HCT116 (cell line): Measurements from ENCODE around the gene CRBN. TPM values are rescaled to one million over a fixed set of nuclear protein-coding genes. Genes with fewer than 3 reads are reported as not detected.
A peak's percentile ranks its signal among the peaks of the same experiment; 100 is the strongest.

Source experiments
- ATAC-seq: fragments of 200-7000 bp; cut with Tn5 transposase; 2 replicates; pipeline ENCODE4 v1.9.1; 2020; ENCODE audit warnings: mild to moderate bottlenecking, moderate library complexity
- BruUV-seq: library from RNA; stranded (reverse); fragments of 400-500 nt; replicated peaks from 2 replicates; lab custom pipeline; 2021; lab: Mats Ljungman, UMichigan
- CTCF ChIA-PET: fragments of 300-600 bp; sonication (Branson Sonifier 250); formaldehyde crosslinking; loops from one replicate; lab custom pipeline; 2021; ENCODE audit warnings: antibody characterized with exemption; lab: Charles Lee
- POLR2A ChIA-PET: fragments of 300-600, 350-600 bp; sonication (Branson Sonifier 250); formaldehyde crosslinking; loops from one replicate; lab custom pipeline; 2021; ENCODE audit warnings: antibody characterized with exemption; lab: Charles Lee
- RAD21 ChIA-PET, 2 experiments: fragments of 300-600 bp; sonication (Branson Sonifier 250); formaldehyde crosslinking; loops; one replicate each; lab custom pipeline; 2023; ENCODE audit warnings: low total read pairs in 2 of 2; ENCODE audit not compliant: uncharacterized antibody in 2 of 2, unreplicated experiment in 2 of 2, low non-redundant PET in 1 of 2; lab: Charles Lee
- DNase-seq: peaks from one replicate; pipeline ENCODE4 v3.0.0-alpha.2; 2010; ENCODE audit warnings: low read depth, low spot score
- H2AFZ ChIP-seq: fragments of 200-600 bp; shearing (Covaris generic), sonication (generic); 2 replicates; pipeline ENCODE4 v1.6.1; 2017; ENCODE audit warnings: low read depth, mixed run types, mixed read lengths, antibody characterized with exemption, low read length; ENCODE audit not compliant: poor library complexity, severe bottlenecking
- H3K27ac ChIP-seq: 2 replicates; pipeline ENCODE4 v1.5.1; 2012; ENCODE audit warnings: low read depth, low read length
- H3K27me3 ChIP-seq: fragments of 200-600 bp; sonication (generic); 2 replicates; pipeline ENCODE4 v1.6.1; 2016; ENCODE audit warnings: mixed run types, low read length, mixed read lengths; ENCODE audit not compliant: insufficient read depth
- H3K36me3 ChIP-seq, 2 experiments: fragments of 200-500 bp in 1 of 2; fragments of 200-600 bp in 1 of 2; sonication (Bioruptor generic) in 1 of 2; sonication (generic) in 1 of 2; 2 replicates each; pipeline versions ENCODE4 v1.5.1 to v1.6.1; 2014 to 2016; ENCODE audit warnings: low read length in 2 of 2, inconsistent platforms in 1 of 2, mixed read lengths in 1 of 2, mixed run types in 1 of 2; ENCODE audit not compliant: insufficient read depth in 2 of 2, control insufficient read depth in 1 of 2
- H3K4me1 ChIP-seq, 2 experiments: fragments of 200-600 bp in 1 of 2; sonication (generic) in 1 of 2; 2 replicates each; pipeline versions ENCODE4 v1.5.1 to v1.6.1; 2012 to 2017; ENCODE audit warnings: low read length in 2 of 2, inconsistent platforms in 1 of 2, mild to moderate bottlenecking in 1 of 2, mixed read lengths in 1 of 2, mixed run types in 1 of 2, moderate library complexity in 1 of 2; ENCODE audit not compliant: insufficient read depth in 2 of 2, control insufficient read depth in 1 of 2
- H3K4me2 ChIP-seq: fragments of 200-600 bp; sonication (generic); 2 replicates; pipeline ENCODE4 v1.6.1; 2017; ENCODE audit warnings: mixed run types, low read length, mixed read lengths
- H3K4me3 ChIP-seq, 2 experiments: fragments of 200-600 bp in 1 of 2; sonication (generic) in 1 of 2; replicated peaks in 1 of 2; 2 replicates each; pipeline ENCODE4 v1.5.1; 2011 to 2016; ENCODE audit warnings: low read length in 2 of 2, control low read depth in 1 of 2, low read depth in 1 of 2, mild to moderate bottlenecking in 1 of 2, mixed read lengths in 1 of 2, mixed run types in 1 of 2
- H3K79me2 ChIP-seq: fragments of 200-600 bp; sonication (generic); 2 replicates; pipeline ENCODE4 v1.6.1; 2017; ENCODE audit warnings: mild to moderate bottlenecking, mixed run types, low read length, moderate library complexity, mixed read lengths; ENCODE audit not compliant: insufficient read depth
- H3K9ac ChIP-seq: fragments of 200-600 bp; sonication (generic); 2 replicates; pipeline ENCODE4 v1.6.1; 2016; ENCODE audit warnings: low read length, mixed read lengths
- H3K9me2 ChIP-seq: fragments of 200-600 bp; sonication (generic), shearing (Covaris generic); 2 replicates; pipeline ENCODE4 v1.6.1; 2017; ENCODE audit warnings: mixed run types, mild to moderate bottlenecking, moderate library complexity; ENCODE audit not compliant: insufficient read depth
- H3K9me3 ChIP-seq, 2 experiments: fragments of 200-500 bp in 1 of 2; fragments of 200-600 bp in 1 of 2; sonication (Bioruptor generic) in 1 of 2; sonication (generic) in 1 of 2; 2 replicates each; pipeline ENCODE4 v1.6.1; 2014 to 2017; ENCODE audit warnings: low read length in 2 of 2, mixed read lengths in 2 of 2, inconsistent platforms in 1 of 2, low read depth in 1 of 2, mild to moderate bottlenecking in 1 of 2, mixed run types in 1 of 2, moderate library complexity in 1 of 2; ENCODE audit not compliant: control insufficient read depth in 1 of 2, insufficient read depth in 1 of 2
- H4K20me1 ChIP-seq: fragments of 200-600 bp; sonication (generic), shearing (Covaris generic); 2 replicates; pipeline ENCODE4 v1.6.1; 2017; ENCODE audit warnings: mixed run types, mild to moderate bottlenecking, moderate library complexity; ENCODE audit not compliant: insufficient read depth
- CEBPB ChIP-seq: IDR thresholded peaks from 2 replicates; pipeline ENCODE4 v1.6.1; 2012; ENCODE audit warnings: low read depth
- ELF1 ChIP-seq: IDR thresholded peaks from 2 replicates; pipeline ENCODE4 v1.6.1; 2012; ENCODE audit warnings: low read depth, borderline replicate concordance
- EZH2 ChIP-seq: fragments of 200-600 bp; sonication (generic); IDR thresholded peaks from 2 replicates; pipeline ENCODE4 v1.6.1; 2017; ENCODE audit warnings: antibody characterized with exemption, mixed run types
- EZH2phosphoT487 ChIP-seq: fragments of 200-600 bp; IDR thresholded peaks from 2 replicates; pipeline ENCODE4 v1.6.1; 2018; ENCODE audit warnings: antibody characterized with exemption, borderline replicate concordance
- FOSL1 ChIP-seq: IDR thresholded peaks from 2 replicates; pipeline ENCODE4 v1.6.1; 2012; ENCODE audit warnings: low read depth
- RAD21 ChIP-seq: IDR thresholded peaks from 2 replicates; pipeline ENCODE4 v1.6.1; 2012; ENCODE audit warnings: low read depth, mild to moderate bottlenecking
- SP1 ChIP-seq: IDR thresholded peaks from 2 replicates; pipeline ENCODE4 v1.6.1; 2012; ENCODE audit warnings: low read depth
- SRF ChIP-seq: IDR thresholded peaks from 2 replicates; pipeline ENCODE4 v1.6.1; 2012; ENCODE audit warnings: low read depth
- TCF7L2 ChIP-seq: IDR thresholded peaks from 2 replicates; pipeline ENCODE4 v1.7.0; 2011; ENCODE audit warnings: borderline replicate concordance, inconsistent platforms; ENCODE audit not compliant: insufficient read depth, insufficient read length; ENCODE audit errors: extremely low read depth
- ZNF274 ChIP-seq: fragments of 200-500 bp; sonication (Bioruptor generic); IDR thresholded peaks from 2 replicates; pipeline ENCODE4 v1.6.1; 2014; ENCODE audit warnings: mild to moderate bottlenecking, low read depth, low read length, inconsistent platforms
- intact Hi-C: fragments of 100-400 bp; cut with micrococcal nuclease; formaldehyde crosslinking; loops from 2 replicates; pipeline ENCODE4 v1.10.0; 2022
- total RNA-seq: library from RNA; stranded (reverse); gene quantifications from one replicate; pipeline ENCODE4 v1.2.1, GENCODE V29; 2021; ENCODE audit not compliant: unreplicated experiment
- TF ChIP-seq, protein P1 (sequence below): IDR thresholded peaks from 2 replicates; pipeline ENCODE4 v1.6.1; 2012
- TF ChIP-seq, protein P2 (sequence below), 3 experiments: fragments of 200-600 bp in 1 of 3; sonication (generic) in 1 of 3; IDR thresholded peaks in 2 of 3; conservative IDR thresholded peaks in 1 of 3; 2 replicates each; pipeline ENCODE4 v1.5.1; 2012 to 2017; ENCODE audit warnings: low read depth in 2 of 3, low read length in 2 of 3, antibody characterized with exemption in 1 of 3, borderline replicate concordance in 1 of 3, control low read depth in 1 of 3, mild to moderate bottlenecking in 1 of 3, mixed read lengths in 1 of 3, mixed run types in 1 of 3, moderate library complexity in 1 of 3; ENCODE audit not compliant: insufficient read depth in 1 of 3

Gene CRBN
- total RNA-seq, 1 experiment from 2014 or later = 29.1 TPM

DNA sequence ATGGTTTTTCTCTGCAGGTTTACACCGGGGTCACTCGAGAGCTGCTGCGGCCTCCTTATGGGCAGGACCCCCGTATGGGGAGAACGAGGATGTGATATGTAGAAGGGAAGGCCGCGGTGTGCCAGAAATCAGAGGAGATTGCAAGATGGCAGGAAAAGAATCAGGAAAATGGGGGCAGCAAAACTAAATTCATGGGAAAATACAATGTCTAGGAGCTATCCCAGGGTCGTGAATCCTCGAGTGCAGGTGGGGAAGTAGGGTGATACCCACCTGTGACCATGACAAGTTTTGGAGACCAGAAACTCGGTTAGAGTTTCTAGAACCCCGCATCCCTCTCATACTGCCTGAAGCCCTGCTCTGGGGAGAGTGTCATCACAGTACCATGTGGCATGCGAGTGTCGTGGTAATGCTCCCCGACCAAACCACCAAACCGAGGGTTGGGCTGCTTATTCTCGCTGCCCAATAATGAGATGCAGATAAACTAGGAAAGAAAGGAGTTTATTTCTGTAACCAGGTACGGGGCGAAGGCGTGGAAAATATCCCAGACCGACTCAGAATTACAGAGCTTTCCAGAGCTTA lies 52.0 kb downstream of the CRBN start:
- Histone ChIP-seq H3K79me2 (peaks cover 45% of the 10 kb centered on the region), H4K20me1 (no peaks in the 10 kb centered on the region), H3K9me3 (no peaks in the 10 kb centered on the region), H3K9me2 (no peaks in the 10 kb centered on the region), H3K9ac (peak overlapping the region; percentile 100), H3K4me1 (peaks cover 3 to 18% of the 10 kb centered on the region in 2 experiments; a peak in 2 of 4 replicates), H3K27ac (peak overlapping the region; percentile 85), H2AFZ (no peak overlapping the region), H3K4me2 (peak overlapping the region; percentile 97), H3K4me3 (peak overlapping the region; percentile 92 to 99), H3K27me3 (no peaks in the 10 kb centered on the region), H3K36me3 (peaks cover 10 to 18% of the 10 kb centered on the region in 2 experiments; a peak in 3 of 4 replicates)
- RAD21 ChIA-PET = no interaction called here
- no peak for DNase-seq
- TSS peak; percentile 52 for BruUV-seq
- CTCF ChIA-PET = no interaction called here
- POLR2A ChIA-PET = no interaction called here
- no peak for ATAC-seq
- intact Hi-C loops = no loop called here
- TF ChIP-seq SRF (no peak), ELF1 (no peak), RAD21 (no peak), EZH2 (no peak), ZNF274 (no peak), SP1 (no peak), CEBPB (no peak), TCF7L2 (no peak), EZH2phosphoT487 (no peak), FOSL1 (no peak)
- TF ChIP-seq, protein P1, sequence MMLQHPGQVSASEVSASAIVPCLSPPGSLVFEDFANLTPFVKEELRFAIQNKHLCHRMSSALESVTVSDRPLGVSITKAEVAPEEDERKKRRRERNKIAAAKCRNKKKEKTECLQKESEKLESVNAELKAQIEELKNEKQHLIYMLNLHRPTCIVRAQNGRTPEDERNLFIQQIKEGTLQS = no peak
- TF ChIP-seq, protein P2, sequence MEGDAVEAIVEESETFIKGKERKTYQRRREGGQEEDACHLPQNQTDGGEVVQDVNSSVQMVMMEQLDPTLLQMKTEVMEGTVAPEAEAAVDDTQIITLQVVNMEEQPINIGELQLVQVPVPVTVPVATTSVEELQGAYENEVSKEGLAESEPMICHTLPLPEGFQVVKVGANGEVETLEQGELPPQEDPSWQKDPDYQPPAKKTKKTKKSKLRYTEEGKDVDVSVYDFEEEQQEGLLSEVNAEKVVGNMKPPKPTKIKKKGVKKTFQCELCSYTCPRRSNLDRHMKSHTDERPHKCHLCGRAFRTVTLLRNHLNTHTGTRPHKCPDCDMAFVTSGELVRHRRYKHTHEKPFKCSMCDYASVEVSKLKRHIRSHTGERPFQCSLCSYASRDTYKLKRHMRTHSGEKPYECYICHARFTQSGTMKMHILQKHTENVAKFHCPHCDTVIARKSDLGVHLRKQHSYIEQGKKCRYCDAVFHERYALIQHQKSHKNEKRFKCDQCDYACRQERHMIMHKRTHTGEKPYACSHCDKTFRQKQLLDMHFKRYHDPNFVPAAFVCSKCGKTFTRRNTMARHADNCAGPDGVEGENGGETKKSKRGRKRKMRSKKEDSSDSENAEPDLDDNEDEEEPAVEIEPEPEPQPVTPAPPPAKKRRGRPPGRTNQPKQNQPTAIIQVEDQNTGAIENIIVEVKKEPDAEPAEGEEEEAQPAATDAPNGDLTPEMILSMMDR (IDR thresholded peaks at IDR 0.05 in 2 of 3, conservative IDR thresholded peaks at IDR 0.05 in 1 of 3; ENCODE audit: borderline replicate concordance in 1 of 3, insufficient read depth in 1 of 3, low read depth in 2 of 3, low read length in 2 of 3) = no peak
